Measurements from ENCODE around the gene NTM.

The NTM gene

GRCh38 chr11:131388030-131388429 is 17.6 kb downstream of the NTM start:
- H3K4me3 ChIP-seq (ENCODE audit: low read depth, low read length), result no peak overlapping the region
- no peak for TF ChIP-seq CTCF (IDR thresholded peaks at IDR 0.05; ENCODE audit: borderline replicate concordance, insufficient read depth, low read depth, low read length)

GRCh38 chr11:131389582-131389981 is 19.2 kb downstream of the NTM start:
- H3K4me3 ChIP-seq (ENCODE audit: low read depth, low read length), result no peak overlapping the region
- no peak for TF ChIP-seq CTCF (IDR thresholded peaks at IDR 0.05; ENCODE audit: borderline replicate concordance, insufficient read depth, low read depth, low read length)

GRCh38 chr11:131391176-131391575 is 20.8 kb downstream of the NTM start:
- no peak for TF ChIP-seq CTCF (IDR thresholded peaks at IDR 0.05; ENCODE audit: borderline replicate concordance, insufficient read depth, low read depth, low read length)

GRCh38 chr11:131392528-131393255 is 22.3 kb downstream of the NTM start:
- no peak for TF ChIP-seq CTCF (IDR thresholded peaks at IDR 0.05; ENCODE audit: borderline replicate concordance, insufficient read depth, low read depth, low read length)
- H3K4me3 ChIP-seq (ENCODE audit: low read depth, low read length), result no peak overlapping the region

More at GRCh38 chr11:131391176-131391575, 20.8 kb downstream of the NTM start:
- no peak overlapping the region for H3K4me3 ChIP-seq (ENCODE audit: low read depth, low read length)

GRCh38 chr11:131393691-131394090 is 23.3 kb downstream of the NTM start:
- no peak for TF ChIP-seq CTCF (IDR thresholded peaks at IDR 0.05; ENCODE audit: borderline replicate concordance, insufficient read depth, low read depth, low read length)
- H3K4me3 ChIP-seq (ENCODE audit: low read depth, low read length), result no peak overlapping the region

- no peak overlapping the region for H3K4me3 ChIP-seq (ENCODE audit: low read depth, low read length)
- no peak for TF ChIP-seq CTCF (IDR thresholded peaks at IDR 0.05; ENCODE audit: borderline replicate concordance, insufficient read depth, low read depth, low read length)
These were observed 27.3 kb downstream of the NTM start for GRCh38 chr11:131397675-131398074.

- TF ChIP-seq CTCF (IDR thresholded peaks at IDR 0.05; ENCODE audit: borderline replicate concordance, insufficient read depth, low read depth, low read length), result no peak
- H3K4me3 ChIP-seq (ENCODE audit: low read depth, low read length), result no peak overlapping the region
These were observed 31.6 kb downstream of the NTM start for GRCh38 chr11:131402040-131402439.

All from GM12875 (cell line).